OCI-M2 (cell line): ENCODE data around the gene MMP27.
"Not testable (repeated sequence)": the region's sequence is repeated elsewhere in the genome, so short reads cannot be mapped to it uniquely, and the experiment has no call there.

Source experiments
- DNase-seq: peaks from one replicate; lab custom pipeline; 2025; ENCODE audit not compliant: unreplicated experiment; lab: John Stamatoyannopoulos, UW

The MMP27 gene, protein sequence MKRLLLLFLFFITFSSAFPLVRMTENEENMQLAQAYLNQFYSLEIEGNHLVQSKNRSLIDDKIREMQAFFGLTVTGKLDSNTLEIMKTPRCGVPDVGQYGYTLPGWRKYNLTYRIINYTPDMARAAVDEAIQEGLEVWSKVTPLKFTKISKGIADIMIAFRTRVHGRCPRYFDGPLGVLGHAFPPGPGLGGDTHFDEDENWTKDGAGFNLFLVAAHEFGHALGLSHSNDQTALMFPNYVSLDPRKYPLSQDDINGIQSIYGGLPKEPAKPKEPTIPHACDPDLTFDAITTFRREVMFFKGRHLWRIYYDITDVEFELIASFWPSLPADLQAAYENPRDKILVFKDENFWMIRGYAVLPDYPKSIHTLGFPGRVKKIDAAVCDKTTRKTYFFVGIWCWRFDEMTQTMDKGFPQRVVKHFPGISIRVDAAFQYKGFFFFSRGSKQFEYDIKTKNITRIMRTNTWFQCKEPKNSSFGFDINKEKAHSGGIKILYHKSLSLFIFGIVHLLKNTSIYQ

DNA sequence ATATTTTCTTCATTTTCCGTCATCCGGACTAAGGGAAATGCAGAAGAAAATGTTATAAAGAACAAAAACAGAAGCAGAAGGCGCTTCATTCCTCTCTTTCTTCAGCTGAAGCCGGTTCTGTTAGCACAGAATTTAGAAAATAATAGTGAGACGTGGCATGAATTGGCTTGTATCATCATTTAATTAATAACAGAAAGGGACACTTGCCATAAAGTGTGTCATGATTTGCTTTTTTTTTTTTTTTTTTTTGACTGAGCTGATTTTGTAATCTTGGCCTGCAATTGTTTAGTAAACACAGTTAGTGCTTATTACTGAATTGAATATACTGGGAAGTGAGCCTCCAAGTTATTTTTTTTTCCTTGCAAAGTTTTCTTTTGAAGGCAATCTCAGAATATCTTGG lies at the start of gene MMP27:
TSS of gene MMP27 (minus strand) at position 144 of the 400 bp plus-strand sequence. CDS start at position 89, 55 bp downstream.
- no peak for DNase-seq

DNA sequence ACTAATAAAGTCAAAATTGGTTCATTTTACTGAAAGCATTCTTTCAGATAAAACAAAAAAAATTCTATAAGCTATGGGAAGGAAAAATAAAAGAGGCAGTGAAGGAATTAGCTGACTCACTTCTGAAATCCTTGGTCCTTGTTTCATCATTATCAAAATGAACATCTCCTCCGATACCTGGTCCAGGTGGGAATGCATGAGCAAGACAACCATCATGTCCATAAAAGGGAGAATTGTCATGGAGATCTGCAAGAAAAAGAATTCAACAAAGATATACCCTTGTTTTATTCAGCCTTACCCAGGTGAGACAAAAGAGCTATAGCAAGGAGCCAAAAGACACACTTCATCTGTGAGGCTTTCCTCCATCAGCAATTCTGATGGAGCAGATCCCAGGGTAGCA lies 47.7 kb upstream of the MMP27 start:
- DNase-seq = no peak

DNA sequence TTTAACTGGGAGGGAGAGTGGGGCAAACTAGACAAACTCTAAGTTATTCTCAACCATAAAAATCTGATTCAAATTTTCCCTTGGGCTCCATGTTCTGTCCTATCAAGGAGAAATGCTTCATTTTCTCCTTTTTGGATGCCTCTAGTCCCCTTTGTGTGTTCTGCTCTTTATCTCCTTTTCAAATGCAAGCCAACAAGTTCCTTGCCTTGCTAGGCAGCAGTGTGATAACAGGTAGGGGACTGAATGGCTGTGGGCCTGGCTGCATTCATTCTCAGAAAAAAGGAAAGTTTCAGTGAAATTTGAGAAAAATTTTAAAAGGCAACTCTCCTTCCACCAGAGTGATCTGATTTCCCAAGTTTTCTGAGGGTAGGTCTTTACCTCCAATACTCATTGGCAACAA lies 46.1 kb upstream of the MMP27 start:
- DNase-seq = no peak

DNA sequence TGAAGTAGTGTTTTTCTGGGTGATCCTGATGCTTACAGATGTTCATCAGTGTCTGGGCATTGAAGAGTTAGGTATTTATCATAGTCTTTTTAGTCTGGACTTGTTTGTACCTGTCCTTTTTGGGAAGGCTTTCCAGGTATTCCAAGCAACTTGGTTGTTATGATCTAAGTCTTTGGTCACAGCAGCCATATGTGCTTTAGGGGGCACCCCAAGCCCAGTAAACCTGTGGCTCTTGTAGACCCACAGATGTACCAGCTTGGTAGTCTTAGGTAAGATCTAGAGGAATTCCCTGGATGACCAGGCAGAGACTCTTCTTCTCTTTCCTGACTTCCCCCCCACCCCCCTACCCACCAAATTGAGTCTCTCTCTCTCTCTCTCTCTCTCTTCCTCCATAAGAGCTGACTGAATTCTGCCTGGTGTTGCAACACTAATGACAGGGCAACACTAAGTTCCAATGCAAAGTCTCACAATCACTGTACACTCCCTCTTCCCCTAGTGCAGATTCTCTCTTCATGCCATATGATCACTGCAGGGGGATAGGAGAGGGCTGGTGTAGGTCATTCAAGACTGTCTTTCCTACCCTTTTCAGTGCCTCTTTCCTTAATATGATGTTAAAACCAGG lies 43.6 kb upstream of the MMP27 start:
- no peak for DNase-seq

DNA sequence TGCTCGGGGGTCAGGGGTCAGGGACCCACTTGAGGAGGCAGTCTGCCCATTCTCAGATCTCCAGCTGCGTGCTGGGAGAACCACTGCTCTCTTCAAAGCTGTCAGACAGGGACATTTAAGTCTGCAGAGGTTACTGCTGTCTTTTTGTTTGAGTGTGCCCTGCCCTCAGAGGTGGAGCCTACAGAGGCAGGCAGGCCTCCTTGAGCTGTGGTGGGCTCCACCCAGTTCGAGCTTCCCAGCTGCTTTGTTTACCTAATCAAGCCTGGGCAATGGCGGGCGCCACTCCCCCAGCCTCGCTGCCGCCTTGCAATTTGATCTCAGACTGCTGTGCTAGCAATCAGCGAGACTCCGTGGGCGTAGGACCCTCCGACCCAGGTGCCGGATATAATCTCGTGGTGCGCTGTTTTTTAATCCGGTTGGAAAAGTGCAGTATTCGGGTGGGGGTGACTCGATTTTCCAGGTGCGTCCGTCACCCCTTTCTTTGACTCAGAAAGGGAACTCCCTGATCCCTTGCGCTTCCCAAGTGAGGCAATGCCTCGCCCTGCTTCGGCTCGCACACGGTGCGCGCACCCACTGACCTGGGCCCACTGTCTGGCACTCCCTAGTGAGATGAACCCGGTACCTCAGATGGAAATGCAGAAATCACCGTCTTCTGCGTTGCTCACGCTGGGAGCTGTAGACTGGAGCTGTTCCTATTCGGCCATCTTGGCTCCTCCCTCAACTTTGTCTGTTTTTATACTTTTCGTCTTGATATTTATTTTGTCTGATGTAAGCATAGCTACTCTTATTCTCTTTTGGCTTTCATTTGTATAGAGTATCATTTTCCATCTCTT lies 41.4 kb upstream of the MMP27 start:
- DNase-seq = not testable (repeated sequence)

DNA sequence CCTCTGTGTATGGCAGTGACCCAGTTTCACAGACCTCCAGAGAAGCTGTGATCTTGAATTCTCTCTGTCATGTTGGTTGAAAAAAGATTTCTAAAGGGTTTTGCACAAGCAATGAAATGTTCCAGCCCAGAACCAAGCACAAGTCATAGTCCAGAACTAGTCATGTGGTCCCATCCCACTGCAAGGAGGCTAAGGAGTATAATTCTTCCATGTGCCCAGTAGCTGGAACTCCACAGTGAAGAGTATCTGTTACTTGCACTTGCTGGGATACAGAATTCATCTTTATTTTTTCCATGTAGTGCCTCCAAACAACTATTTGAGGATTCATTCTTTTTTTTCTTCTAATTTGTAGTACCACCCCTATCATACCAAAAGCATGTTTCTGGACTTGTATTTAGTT lies 29.1 kb upstream of the MMP27 start:
- DNase-seq = no peak

DNA sequence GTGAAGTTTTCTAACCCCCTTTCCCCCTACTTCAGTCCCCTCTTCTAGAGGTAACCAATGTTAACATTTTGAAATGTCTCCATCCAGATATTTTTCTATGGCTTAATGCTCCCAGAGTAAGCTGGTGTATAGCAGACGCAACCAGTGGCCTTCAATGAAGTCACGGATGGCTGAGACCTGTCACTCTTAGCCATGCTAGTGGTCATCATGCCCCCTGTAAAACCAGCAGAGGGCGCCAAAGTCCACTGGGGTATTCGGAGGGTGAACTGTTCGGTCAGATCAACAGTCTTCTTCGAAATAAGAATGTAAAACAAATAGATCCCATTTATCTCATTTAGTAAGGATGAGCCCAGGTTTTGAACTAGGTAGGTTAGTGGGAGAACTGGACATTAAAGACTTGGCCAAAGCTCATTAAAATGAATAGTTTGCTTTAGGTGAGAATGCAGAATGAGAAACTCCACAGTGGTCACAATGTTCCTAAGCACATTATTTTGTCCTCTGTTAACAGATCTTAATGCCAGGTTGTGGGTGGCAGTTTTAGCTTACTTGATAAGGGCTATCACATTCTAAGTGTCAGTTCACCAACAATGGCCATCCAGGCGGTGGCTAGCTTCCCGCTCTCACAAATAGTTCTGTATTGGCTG lies 27.8 kb upstream of the MMP27 start:
- peak; percentile 12 for DNase-seq

DNA sequence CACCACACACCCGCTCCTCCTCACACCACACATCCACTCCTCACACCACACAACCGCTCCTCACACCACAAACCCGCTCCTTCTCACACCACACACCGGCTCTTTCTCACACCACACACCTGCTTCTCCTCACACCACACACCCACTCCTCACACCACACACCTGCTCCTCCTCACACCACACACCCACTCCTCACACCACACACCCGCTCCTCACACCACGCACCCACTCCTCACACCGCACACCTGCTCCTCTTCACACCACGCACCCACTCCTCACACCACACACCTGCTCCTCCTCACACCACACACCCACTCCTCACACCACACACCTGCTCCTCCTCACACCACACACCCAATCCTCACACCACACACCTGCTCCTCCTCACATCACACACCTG lies 25.4 kb upstream of the MMP27 start:
- DNase-seq = not testable (repeated sequence)

DNA sequence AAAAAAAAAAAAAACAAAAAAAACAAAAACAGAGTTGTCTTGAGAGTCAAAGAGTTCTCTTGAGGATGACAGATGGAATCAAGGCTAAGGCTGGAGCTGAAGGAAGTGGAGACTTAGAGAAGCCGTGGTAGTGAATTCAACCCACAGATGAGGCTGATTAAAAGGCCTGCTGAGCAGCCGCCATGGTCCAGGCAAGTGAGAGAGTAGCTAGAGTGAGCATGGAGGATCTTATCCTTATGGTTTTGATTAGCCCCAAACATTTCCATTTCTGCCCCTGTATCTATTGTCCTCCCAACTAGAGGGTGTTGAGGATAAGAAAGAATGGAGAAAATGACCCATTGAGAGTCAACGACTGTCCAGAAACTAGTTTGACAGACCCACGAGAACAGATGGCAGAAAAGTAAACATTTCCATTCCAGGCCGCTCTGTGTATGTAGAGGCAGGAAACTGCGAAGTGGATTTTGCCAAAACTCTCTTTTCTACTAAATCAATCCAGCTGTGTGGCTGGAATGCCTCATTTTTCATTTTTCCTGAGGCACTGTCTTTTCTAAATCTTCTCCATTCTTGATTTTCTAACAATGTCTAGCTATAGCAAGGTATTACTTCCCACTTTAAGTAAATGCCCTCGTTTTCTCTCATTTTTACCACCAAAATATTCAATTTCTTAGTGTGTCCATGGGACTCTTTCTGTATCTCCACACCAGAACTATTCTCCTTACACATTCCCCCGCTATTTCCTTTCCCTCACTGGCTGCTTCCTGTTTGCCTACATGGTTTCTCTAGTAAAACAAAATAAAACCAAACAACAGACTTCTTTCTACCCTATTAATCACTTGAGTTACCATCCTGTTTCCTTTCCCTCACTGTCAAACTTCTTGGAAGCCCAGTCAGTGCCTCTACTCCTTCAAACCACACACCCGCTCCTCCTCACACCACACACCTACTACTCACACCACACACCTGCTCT lies 24.6 kb upstream of the MMP27 start:
- no peak for DNase-seq

DNA sequence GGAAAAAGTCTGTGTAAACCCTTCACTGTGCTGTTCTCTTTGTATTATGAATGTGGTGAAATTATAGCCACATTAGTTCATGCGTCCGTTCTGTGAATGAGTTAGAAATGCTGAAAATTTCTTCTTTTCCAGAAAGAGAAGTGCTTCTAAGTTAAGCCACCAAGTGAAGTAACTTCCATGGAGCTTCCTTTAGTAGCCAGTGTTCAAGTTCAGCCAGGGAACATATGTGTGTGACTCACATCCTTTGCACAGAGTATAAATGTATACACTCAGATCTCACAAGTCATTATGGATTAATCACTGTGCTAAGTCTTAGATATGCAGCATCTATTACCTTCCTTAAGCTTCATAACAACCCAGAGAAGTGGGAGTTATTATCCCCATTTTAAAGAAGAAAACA lies 22.3 kb upstream of the MMP27 start:
- DNase-seq = no peak

DNA sequence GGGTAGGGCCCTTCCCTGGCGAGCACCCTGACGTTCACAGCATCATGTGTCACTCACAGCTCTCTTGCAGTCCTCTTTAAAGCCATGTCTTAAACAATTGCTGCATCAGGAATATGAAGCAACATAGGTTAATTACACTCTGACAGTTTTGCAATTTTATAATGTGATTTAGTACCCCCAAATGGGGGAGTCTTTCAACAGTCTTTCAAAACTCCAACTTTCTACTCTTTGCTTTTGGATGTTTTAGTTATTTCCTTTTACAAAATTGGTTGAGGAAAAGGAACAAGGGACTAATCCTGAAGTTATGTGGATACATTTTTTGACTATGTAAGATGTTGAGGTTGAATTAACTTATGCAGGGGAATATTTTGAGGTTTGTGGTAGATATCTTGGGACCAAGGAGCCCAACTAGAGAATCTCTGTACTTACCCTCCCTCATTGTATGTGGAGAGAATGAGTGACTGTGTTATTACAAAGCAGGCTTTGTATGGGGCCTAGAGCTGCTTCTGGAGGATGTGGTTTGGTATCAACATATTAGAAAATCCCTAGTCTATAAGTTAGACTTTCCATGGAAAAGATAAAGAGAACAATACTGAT lies 19.4 kb upstream of the MMP27 start, which contains the start of gene MMP8:
TSS of gene MMP8 (minus strand) at position 51 of the 597 bp plus-strand sequence. CDS start 99 bp downstream, outside the sequence.
- DNase-seq = no peak

DNA sequence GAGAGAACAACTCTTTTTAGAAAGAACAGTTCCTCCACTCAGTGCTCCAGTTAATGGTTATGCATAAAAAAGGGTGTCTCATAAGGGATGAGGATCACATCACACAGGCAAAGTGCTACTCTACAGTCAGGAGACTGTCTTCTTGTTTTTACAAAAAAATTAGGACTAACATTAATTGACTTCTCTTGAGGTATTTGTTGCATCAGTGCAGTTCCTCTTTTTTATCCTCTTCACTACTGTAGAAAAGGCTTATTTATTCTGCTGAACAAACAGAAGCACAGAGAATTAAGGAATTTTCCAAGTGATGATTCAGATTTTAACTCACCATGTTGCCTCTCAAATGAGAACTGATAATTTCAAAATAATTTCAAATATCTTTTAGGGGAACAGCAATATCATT lies 17.3 kb upstream of the MMP27 start:
- DNase-seq = no peak

DNA sequence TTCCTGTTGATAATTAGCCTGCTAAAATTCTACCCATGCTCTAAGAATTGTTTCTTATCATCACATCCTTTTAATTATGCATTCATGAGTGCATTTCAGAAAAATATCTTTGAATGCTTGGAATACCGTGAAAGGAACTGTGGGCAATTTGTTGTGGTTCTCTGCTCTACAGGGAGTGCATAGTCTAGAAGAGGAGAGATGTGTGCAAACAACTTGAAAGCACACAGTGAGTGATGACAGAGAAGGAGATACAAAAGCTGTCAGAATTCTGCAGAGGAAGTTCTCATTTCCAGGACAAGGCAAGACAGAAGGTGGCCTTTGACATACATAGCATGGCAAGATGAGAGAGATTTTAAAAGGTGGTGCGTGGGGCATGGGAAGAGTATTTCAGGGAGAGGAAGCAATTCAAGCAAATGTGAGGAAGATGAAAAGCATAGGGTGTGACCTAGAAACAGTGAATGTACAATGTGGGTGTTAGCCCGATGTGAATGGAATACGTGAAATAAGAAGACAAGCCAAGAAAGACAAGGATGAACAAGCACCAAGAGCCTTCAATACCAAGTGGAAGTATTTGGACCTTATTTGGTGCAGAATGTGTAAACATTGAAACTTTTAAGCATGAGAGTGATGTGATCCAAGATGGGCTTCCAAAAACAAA lies 14.2 kb upstream of the MMP27 start:
- no peak for DNase-seq

DNA sequence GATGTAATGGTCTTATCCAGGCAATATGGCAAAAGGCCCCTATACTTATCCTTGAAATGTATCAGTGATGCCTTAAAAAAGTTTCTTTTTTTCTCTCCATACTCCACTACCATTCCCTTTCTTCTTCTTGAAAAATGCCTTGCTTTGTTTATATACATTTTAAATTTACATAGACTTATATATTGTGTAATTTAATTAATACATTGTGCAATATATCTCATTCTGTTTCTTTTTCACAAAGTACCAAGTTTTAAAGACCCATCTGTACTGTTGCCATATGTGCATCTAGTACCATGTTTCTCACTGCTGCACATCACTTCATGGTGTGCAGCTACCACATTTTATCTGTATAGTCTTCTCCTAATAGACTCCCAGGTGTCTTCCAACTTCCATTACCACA lies 11.7 kb upstream of the MMP27 start:
- DNase-seq = no peak

DNA sequence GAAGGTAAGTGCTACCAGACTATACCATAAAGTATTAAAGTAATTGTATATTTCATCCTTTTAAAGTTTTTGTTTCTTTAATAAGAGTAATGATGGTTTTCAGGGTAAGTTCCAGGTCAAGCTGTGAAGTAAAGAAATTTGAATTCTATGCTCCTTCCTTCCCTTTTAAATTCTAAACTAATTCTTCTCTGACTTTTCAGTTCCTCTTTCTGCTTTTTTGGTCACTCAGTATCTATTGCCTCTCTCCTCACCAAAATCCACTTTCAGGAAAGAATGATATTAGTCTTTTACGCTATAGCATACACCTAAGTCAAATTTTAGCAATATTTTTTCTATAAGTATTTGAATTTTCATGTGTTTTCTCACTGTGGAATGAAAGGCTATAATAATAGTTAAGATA lies 11.0 kb upstream of the MMP27 start:
- no peak for DNase-seq

DNA sequence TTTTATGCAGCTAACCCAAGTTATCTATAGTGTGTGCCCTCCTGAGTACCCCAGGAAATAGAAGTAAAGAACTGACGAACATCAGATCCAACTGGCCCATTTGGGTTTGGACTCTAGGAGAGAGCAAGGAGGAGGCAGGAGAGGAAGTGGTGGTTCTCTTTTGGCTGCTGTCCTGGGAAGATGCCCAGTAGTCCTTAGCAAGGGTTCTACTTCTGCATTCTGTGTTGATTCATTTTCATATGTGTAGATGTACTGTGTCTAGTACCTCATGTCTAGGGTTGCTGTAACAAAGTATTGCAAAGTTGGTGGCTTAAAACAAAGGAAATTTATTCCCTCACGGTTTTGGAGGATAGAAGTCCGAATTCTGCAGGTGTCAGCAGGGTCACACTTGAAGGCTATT lies 6.6 kb upstream of the MMP27 start:
- no peak for DNase-seq

DNA sequence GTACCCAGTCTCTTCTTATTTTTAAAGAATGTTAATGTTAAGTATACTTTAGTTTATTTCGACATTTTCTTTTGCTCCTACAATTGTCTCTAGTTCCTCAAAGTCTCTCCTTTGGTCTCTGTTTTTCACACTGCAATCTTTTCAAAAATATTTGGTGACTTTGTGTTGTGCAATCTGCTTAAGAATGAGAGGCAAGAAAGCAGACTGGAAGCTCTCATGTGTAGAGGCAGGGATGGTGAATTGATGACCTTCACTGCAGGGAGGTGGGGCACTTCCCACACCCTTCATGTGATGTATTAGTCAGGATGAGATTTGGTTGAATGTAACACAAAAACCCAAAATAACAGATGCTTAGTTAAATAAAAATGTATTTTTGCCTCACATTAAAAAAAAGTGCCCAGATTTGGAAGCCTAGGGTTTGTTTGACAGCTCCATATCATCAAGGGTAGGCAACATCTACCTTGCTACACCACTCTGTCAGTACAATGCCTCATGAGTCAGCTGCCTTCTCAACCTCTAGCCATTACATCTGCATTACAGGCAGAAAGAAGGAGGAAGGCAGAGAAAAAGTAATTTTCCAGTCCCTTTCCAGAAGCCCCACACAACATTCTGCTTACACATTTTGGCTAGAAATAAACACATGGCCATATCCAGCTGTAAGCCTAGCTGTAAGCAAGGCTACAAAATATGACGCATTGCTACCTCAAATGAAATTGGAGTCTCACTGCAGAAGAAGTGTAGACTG lies 3.8 kb upstream of the MMP27 start:
- no peak for DNase-seq

DNA sequence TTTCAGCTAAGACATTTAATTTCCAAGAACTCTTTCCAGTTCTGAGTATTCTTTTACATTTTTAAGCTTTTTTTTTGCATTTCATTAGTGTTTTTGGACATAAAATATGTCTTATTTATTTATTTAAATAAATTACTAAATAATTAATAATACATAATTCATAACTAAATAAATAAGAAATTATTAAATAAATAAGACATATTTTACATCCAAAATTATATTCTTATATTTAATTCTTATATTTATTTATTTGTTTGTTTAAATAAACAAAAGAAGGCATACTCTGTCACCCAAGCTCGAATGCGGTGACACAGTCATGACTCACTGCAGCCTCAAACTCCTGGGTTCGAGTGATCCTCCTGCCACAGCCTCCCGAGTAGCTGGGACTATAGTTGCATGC lies 3.1 kb upstream of the MMP27 start:
- DNase-seq = no peak
